Hepatocyte (in vitro differentiated cells): ENCODE data around the gene AKAP10. TPM values are rescaled to one million over a fixed set of nuclear protein-coding genes. Genes with fewer than 3 reads are reported as not detected.

Source experiments
- DNase-seq: peaks from one replicate; pipeline ENCODE4 v3.0.0-alpha.2; 2016; ENCODE audit warnings: low spot score
- H2AFZ ChIP-seq: fragments of 200-600 bp; sonication (generic); 2 replicates; pipeline ENCODE4 v1.6.0; 2016; ENCODE audit warnings: antibody characterized with exemption, mild to moderate bottlenecking
- H3K27ac ChIP-seq: fragments of 200-600 bp; sonication (generic); 2 replicates; pipeline ENCODE4 v1.5.1; 2016; ENCODE audit warnings: mild to moderate bottlenecking
- H3K27me3 ChIP-seq: fragments of 200-600 bp; sonication (generic); 2 replicates; pipeline ENCODE4 v1.6.1; 2016
- H3K36me3 ChIP-seq: fragments of 200-600 bp; sonication (generic); replicated peaks from 2 replicates; pipeline ENCODE4 v1.5.1; 2016; ENCODE audit warnings: low read depth; ENCODE audit not compliant: insufficient read depth
- H3K4me1 ChIP-seq: fragments of 200-600 bp; sonication (generic); 2 replicates; pipeline ENCODE4 v1.5.1; 2016; ENCODE audit warnings: mild to moderate bottlenecking, moderate library complexity; ENCODE audit not compliant: insufficient read depth
- H3K4me2 ChIP-seq: fragments of 200-600 bp; sonication (generic); 2 replicates; pipeline ENCODE4 v1.6.0; 2016
- H3K4me3 ChIP-seq: fragments of 200-600 bp; sonication (generic); 2 replicates; pipeline ENCODE4 v1.5.1; 2016; ENCODE audit warnings: mild to moderate bottlenecking
- H3K79me2 ChIP-seq: fragments of 200-600 bp; sonication (generic); 2 replicates; pipeline ENCODE4 v1.6.0; 2017; ENCODE audit warnings: mild to moderate bottlenecking
- H3K9me2 ChIP-seq: fragments of 200-600 bp; sonication (generic); replicated peaks from 2 replicates; pipeline ENCODE4 v1.6.0; 2017; ENCODE audit warnings: mild to moderate bottlenecking; ENCODE audit not compliant: insufficient read depth
- H3K9me3 ChIP-seq: fragments of 200-600 bp; sonication (generic); 2 replicates; pipeline ENCODE4 v1.5.1; 2016; ENCODE audit warnings: low read depth, mild to moderate bottlenecking
- H4K20me1 ChIP-seq: fragments of 200-600 bp; sonication (generic); 2 replicates; pipeline ENCODE4 v1.6.0; 2016; ENCODE audit warnings: mild to moderate bottlenecking; ENCODE audit not compliant: insufficient read depth, poor library complexity, severe bottlenecking
- EZH2 ChIP-seq: fragments of 200-600 bp; sonication (generic); IDR thresholded peaks from 2 replicates; pipeline ENCODE4 v1.6.1; 2016; ENCODE audit warnings: antibody characterized with exemption, mild to moderate bottlenecking, borderline replicate concordance
- EZH2phosphoT487 ChIP-seq: fragments of 200-600 bp; sonication (generic); IDR thresholded peaks from one replicate; pipeline ENCODE4 v1.6.1; 2018; ENCODE audit warnings: antibody characterized with exemption, mild to moderate bottlenecking, low read depth, moderate library complexity; ENCODE audit not compliant: unreplicated experiment, severe bottlenecking
- WGBS: methylation state at CpG from one replicate; pipeline ENCODE4 v1.1.6; 2016; ENCODE audit warnings: low lambda C conversion rate; ENCODE audit errors: missing lambda C conversion rate; 5-methylcytosine and 5-hydroxymethylcytosine counted together
- polyA plus RNA-seq: library from polyadenylated mRNA; unstranded; fragments of >200 nt; fragmentation: Nextera tagmentation; extraction: Ambion mirVana; gene quantifications from 2 replicates; pipeline ENCODE4 v1.2.1, GENCODE V29; 2016
- total RNA-seq: library from RNA; depleted of rRNA; stranded (reverse); fragments of >200 nt; gene quantifications from 2 replicates; pipeline ENCODE4 v1.2.3, GENCODE V29; 2014
- TF ChIP-seq, protein P1 (sequence below): fragments of 200-600 bp; sonication (generic); IDR thresholded peaks from 2 replicates; pipeline ENCODE4 v1.5.1; 2016; ENCODE audit warnings: antibody characterized with exemption, mild to moderate bottlenecking; ENCODE audit not compliant: poor library complexity

AKAP10 gene
- total and polyA plus RNA-seq, 2 experiments from 2014 or later, result 17.6 to 19.6 TPM

DNA sequence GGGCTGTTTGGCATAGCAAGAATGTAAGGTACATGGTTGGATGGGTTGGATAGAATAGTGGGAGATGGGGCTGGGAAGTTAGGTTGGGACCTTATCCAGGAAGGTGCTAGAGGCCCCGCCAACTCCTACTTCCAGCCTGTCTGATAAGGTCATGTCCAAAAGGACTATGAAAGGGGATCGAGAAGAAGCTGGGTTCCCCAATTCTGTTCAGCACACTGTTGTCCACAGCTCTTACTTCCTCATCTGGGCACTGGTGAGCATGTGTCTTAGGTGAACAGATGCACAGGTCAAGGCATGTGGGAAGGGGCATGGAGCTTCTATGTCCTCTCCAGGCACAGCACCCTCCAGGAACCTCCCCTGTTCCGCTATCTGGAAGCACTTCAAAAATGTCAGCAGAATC is 104.3 kb downstream of the AKAP10 start:
- Histone ChIP-seq H3K4me1 (no peaks in the 10 kb centered on the region), H3K4me3 (no peak overlapping the region), H2AFZ (no peak overlapping the region), H3K9me2 (no peaks in the 10 kb centered on the region), H3K4me2 (no peak overlapping the region), H3K79me2 (no peaks in the 10 kb centered on the region), H3K36me3 (no peaks in the 10 kb centered on the region), H3K27ac (no peak overlapping the region), H3K27me3 (no peaks in the 10 kb centered on the region), H4K20me1 (no peaks in the 10 kb centered on the region), H3K9me3 (no peaks in the 10 kb centered on the region)
- TF ChIP-seq EZH2, result no peak
- TF ChIP-seq EZH2phosphoT487, result no peak
- no peak for DNase-seq
- 94% methylated on average over 3 of the region's 3 CpGs for WGBS

DNA sequence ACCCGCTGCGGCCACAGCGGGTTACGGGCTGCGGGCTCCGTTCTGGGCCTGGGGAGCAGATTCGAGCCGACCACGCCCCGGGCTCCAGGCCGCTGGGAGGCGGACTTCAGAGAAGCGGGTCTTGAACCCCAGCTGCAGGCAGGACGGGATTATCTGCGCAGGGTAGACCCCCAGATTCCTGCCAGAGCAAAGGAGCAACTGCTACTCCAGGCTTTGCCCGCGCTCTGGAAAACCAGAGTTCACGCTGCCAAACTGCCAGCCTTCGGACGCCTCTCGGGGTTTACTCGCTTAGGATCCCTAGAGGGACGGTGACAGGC is 109.6 kb downstream of the AKAP10 start:
- DNase-seq, result no peak
- H3K9me3 ChIP-seq, result no peaks in the 10 kb centered on the region
- H3K27ac ChIP-seq, result peak overlapping the region; percentile 90
- H3K4me2 ChIP-seq, result peak overlapping the region; percentile 91
- no peaks in the 10 kb centered on the region for H3K27me3 ChIP-seq
- peak overlapping the region; percentile 68 for H3K4me3 ChIP-seq
- H3K4me1 ChIP-seq, result peaks cover 4% of the 10 kb centered on the region
- H2AFZ ChIP-seq, result peak overlapping the region; percentile 88
- H3K36me3 ChIP-seq, result no peaks in the 10 kb centered on the region
- 31% methylated on average over 23 of the region's 23 CpGs for WGBS
- peaks cover 24% of the 10 kb centered on the region for H3K79me2 ChIP-seq
- TF ChIP-seq, protein P1, sequence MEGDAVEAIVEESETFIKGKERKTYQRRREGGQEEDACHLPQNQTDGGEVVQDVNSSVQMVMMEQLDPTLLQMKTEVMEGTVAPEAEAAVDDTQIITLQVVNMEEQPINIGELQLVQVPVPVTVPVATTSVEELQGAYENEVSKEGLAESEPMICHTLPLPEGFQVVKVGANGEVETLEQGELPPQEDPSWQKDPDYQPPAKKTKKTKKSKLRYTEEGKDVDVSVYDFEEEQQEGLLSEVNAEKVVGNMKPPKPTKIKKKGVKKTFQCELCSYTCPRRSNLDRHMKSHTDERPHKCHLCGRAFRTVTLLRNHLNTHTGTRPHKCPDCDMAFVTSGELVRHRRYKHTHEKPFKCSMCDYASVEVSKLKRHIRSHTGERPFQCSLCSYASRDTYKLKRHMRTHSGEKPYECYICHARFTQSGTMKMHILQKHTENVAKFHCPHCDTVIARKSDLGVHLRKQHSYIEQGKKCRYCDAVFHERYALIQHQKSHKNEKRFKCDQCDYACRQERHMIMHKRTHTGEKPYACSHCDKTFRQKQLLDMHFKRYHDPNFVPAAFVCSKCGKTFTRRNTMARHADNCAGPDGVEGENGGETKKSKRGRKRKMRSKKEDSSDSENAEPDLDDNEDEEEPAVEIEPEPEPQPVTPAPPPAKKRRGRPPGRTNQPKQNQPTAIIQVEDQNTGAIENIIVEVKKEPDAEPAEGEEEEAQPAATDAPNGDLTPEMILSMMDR, result peak; percentile 3
- TF ChIP-seq EZH2phosphoT487, result no peak
- no peaks in the 10 kb centered on the region for H4K20me1 ChIP-seq
- H3K9me2 ChIP-seq, result no peaks in the 10 kb centered on the region

DNA sequence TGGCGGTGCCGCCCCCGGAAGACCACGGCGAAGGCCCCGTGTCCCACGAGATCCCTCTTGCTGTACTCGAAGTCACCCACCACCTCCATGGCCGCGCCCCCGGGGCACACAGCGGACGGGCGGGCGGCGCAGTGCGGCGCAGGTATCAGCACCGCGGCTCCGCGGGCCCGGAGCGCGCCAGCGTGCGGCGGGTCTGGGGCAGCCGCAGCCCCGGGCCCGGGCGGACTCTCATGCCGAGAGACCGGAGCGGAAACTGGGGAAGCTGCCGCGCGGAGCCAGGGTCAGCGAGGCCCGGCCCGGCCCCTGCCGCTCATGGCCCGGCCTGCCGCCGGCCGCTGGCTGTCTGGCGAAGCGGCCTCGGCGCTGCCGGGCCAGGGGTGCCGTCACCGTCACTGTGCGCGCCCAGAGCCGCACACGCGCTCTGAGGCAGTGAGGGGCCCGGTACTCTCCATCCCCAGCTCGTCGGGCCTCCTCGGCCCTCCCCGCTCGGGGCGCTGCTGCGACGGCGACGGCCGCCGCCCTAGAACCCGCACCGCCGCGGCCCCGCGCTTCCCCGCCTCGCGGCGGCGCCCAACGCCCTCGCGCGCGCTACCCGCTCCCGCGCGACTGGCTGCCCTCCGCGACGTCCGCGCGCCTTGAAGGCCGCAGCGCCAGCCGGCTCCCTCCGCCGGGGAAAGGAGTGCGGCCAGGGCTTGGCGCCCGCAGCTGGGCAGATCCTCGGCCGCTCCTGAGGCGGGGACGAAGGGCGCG is 110.1 kb downstream of the AKAP10 start, which contains the start of gene ULK2:
TSS of gene ULK2 (minus strand) at position 608 of the 750 bp plus-strand sequence. CDS start at position 89, 519 bp downstream.
- WGBS, result 1% methylated on average over 84 of the region's 111 CpGs
- Histone ChIP-seq H3K36me3 (no peaks in the 10 kb centered on the region), H3K4me3 (peak within 1 kb of the TSS; percentile 68), H3K4me1 (peaks cover 4% of the 10 kb centered on the region), H3K9me2 (no peaks in the 10 kb centered on the region), H3K27me3 (no peaks in the 10 kb centered on the region), H3K9me3 (no peaks in the 10 kb centered on the region), H2AFZ (peak within 1 kb of the TSS; percentile 98), H3K4me2 (peak within 1 kb of the TSS; percentile 91), H3K79me2 (peaks cover 24% of the 10 kb centered on the region), H3K27ac (peak within 1 kb of the TSS; percentile 90), H4K20me1 (no peaks in the 10 kb centered on the region)
- DNase-seq, result peak; percentile 89
- no peak for TF ChIP-seq EZH2phosphoT487
- TF ChIP-seq, protein P1, result no peak
- TF ChIP-seq EZH2, result no peak

DNA sequence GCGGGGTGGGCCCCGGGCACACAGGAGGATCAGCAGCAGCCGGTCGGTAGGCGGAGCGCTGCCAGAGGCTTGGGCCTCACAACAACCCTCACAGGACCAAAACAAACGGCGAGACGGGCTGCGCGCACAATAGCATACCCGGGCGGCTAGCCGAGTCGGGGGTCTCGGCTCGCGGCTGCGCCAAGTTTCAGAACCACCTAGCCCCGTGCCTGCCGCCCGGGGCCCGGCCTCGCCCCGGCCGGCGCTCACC is 110.6 kb downstream of the AKAP10 start:
- Histone ChIP-seq H3K9me2 (no peaks in the 10 kb centered on the region), H3K4me2 (peak overlapping the region; percentile 91), H3K27ac (peak overlapping the region; percentile 90), H3K79me2 (peaks cover 24% of the 10 kb centered on the region), H3K4me1 (peaks cover 4% of the 10 kb centered on the region), H3K27me3 (no peaks in the 10 kb centered on the region), H3K4me3 (peak overlapping the region; percentile 68), H3K9me3 (no peaks in the 10 kb centered on the region), H2AFZ (peak overlapping the region; percentile 98), H4K20me1 (no peaks in the 10 kb centered on the region), H3K36me3 (no peaks in the 10 kb centered on the region)
- WGBS, result 0% methylated on average over 18 of the region's 27 CpGs
- TF ChIP-seq EZH2 (no peak), EZH2phosphoT487 (no peak)
- TF ChIP-seq, protein P1, result peak; percentile 43
- peak; percentile 84 for DNase-seq
